Measurements from ENCODE around the gene NRAP.

Gene NRAP

GRCh38 chr10:113663908-113664307 is at the start of gene NRAP:
Gene NRAP (minus strand): TSS chr10:113664041. CDS start chr10:113663882, 159 bp downstream.
- POLR2A ChIA-PET, result no interaction called here
- CTCF ChIA-PET, result interaction anchor here (1.3 kb wide), 1 partner anchor 23 kb away, joined by 3 read pairs; no protein-coding TSS in a partner anchor
- DNase-seq (ENCODE audit: extremely low spot score), result no peak
- TF ChIP-seq CTCF (IDR thresholded peaks at IDR 0.05; ENCODE audit: control extremely low read depth, extremely low read depth, low read depth, missing control alignments), result no peak

GRCh38 chr10:113713640-113713982 is 49.8 kb upstream of the NRAP start:
- no peak for TF ChIP-seq CTCF (IDR thresholded peaks at IDR 0.05; ENCODE audit: control extremely low read depth, extremely low read depth, low read depth, missing control alignments)
- ChIA-PET POLR2A (no interaction called here), CTCF (interaction anchor here (1.1 to 3.3 kb wide), 4 partner anchors 8 to 421 kb away, joined by 3 to 23 read pairs (median 6); no protein-coding TSS in a partner anchor)
- DNase-seq (ENCODE audit: extremely low spot score), result no peak

- no peak for TF ChIP-seq CTCF (IDR thresholded peaks at IDR 0.05; ENCODE audit: control extremely low read depth, extremely low read depth, low read depth, missing control alignments)
- DNase-seq (ENCODE audit: extremely low spot score), result no peak
- POLR2A ChIA-PET, result no interaction called here
- CTCF ChIA-PET, result interaction anchor here (1.1 to 3.3 kb wide), 5 partner anchors 8 to 421 kb away, joined by 3 to 23 read pairs (median 3); no protein-coding TSS in a partner anchor
These were observed 49.2 kb upstream of the NRAP start for GRCh38 chr10:113712755-113713639.

GRCh38 chr10:113712024-113712423 is 48.2 kb upstream of the NRAP start:
- no peak for TF ChIP-seq CTCF (IDR thresholded peaks at IDR 0.05; ENCODE audit: control extremely low read depth, extremely low read depth, low read depth, missing control alignments)
- DNase-seq (ENCODE audit: extremely low spot score), result no peak
- ChIA-PET POLR2A (no interaction called here), CTCF (interaction anchor here (1.6 to 2.4 kb wide), 2 partner anchors 21 to 43 kb away, joined by 3 to 8 read pairs; no protein-coding TSS in a partner anchor)

- POLR2A ChIA-PET, result no interaction called here
- CTCF ChIA-PET, result no interaction called here
- DNase-seq (ENCODE audit: extremely low spot score), result no peak
- no peak for TF ChIP-seq CTCF (IDR thresholded peaks at IDR 0.05; ENCODE audit: control extremely low read depth, extremely low read depth, low read depth, missing control alignments)
These were observed 47.3 kb upstream of the NRAP start for GRCh38 chr10:113711142-113711541.

GRCh38 chr10:113709221-113709838 is 45.5 kb upstream of the NRAP start:
- TF ChIP-seq CTCF (IDR thresholded peaks at IDR 0.05; ENCODE audit: control extremely low read depth, extremely low read depth, low read depth, missing control alignments), result no peak
- DNase-seq (ENCODE audit: extremely low spot score), result no peak
- CTCF ChIA-PET, result interaction anchor here (1.0 to 1.7 kb wide), 3 partner anchors 14 to 18 kb away, joined by 3 to 4 read pairs (median 4); no protein-coding TSS in a partner anchor
- POLR2A ChIA-PET, result no interaction called here

Measured in GM10248 (cell line).